Caki2 (cell line): ENCODE data around the gene CD151. TPM values are rescaled to one million over a fixed set of nuclear protein-coding genes. Genes with fewer than 3 reads are reported as not detected.

Experiments
- DNase-seq: peaks from one replicate; pipeline ENCODE4 v3.0.0-alpha.2; 2015; ENCODE audit warnings: low read depth
- in situ Hi-C: cut with HindIII; loops from 2 replicates; pipeline ENCODE4 v1.10.0; 2016; ENCODE audit warnings: low sequenced_read_pairs, low pct_unique_long_range_greater_than_20kb, mixed read lengths
- total RNA-seq: library from RNA; depleted of rRNA; stranded (reverse); fragments of >200 nt; shearing (Covaris generic); gene quantifications from 2 replicates; pipeline ENCODE4 v1.2.3, GENCODE V29; 2014; ENCODE audit warnings: low replicate concordance

CD151 gene
- total RNA-seq, 1 experiment from 2014 or later: 873 TPM

DNA sequence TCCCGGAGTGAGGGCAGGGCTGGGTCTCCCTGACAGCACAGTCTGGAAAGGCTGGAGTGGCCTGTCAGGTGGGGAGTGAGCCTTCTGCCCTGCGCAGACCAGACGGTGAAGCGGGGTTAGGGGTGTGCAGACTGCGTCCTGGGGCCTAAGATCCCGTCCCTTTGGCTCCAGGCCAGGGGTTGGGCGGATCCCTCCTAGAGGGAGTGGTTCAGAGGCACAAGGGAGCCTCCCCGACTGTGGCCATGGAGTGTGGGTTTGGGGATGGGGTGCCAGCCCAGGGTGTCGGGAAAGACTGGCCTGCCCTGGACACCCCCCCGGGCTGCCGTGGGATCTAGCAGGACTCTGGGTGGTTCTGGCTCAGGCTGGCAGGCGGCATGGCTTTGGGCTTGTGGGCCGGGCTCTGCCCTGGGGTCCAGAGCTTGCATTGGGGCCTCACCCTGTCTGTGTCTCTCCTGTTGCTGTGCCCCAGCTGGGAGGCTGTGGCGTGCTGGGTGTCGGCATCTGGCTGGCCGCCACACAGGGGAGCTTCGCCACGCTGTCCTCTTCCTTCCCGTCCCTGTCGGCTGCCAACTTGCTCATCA is 29.4 kb downstream of the CD151 start:
- in situ Hi-C loops: no loop called here
- no peak for DNase-seq

DNA sequence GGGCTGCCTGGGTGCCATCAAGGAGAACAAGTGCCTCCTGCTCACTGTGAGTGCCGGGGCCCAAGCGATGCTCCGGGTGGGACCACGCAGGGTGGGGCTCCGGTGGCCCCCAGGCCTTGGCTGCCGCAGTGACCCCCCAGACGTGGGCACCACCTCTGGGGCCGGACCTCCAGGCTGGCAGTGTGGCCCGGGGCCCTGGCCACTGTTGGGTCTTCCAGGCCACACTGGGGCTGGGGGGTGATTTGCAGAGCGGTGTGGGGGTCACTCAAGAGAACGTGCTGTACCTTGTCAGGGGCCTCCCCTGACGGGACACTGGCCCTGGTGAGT is 29.9 kb downstream of the CD151 start:
- in situ Hi-C loops: no loop called here
- DNase-seq: no peak

DNA sequence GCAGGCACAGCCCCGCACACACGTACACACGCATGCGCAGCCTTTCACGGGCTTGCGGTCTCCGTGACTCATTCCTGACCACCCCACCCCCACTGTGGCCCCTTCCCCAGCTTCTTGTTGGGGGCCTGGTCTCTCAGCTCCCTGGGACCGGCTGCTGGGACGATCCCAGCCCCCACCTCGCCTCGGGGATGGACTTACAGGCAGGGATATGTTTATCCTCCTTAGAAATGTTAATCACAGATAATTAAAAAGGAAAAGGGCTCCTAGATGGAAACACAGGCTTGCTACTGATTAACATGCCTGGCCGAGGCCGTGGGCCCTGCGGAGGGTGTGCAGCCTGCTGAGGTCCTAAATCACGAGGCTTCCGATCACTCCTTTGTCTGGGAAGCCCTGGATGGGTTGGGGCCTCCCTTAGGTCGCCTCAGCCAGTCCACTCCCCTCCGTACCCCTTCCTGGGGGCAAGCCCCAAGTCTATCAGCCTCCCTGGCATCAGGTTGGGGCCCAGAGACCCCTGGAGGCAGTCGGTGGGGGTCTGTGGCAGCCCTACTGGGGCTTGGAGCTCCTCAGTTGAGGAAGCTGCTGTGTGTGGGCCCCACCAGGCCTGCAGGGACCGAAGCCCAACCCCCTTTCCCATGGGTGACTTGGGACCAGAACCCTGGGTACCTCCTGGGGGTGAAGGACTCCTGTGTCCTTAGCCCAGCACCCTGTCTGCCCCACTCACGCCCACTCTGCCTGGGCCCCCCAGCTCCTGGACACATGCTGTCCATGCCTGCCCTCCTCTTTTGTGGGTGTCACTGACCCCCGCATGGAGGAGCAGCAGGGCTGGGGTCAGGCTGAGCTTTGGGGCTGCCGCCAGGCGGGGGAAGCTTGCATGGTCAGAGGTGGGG is 30.5 kb downstream of the CD151 start:
- in situ Hi-C loops: no loop called here
- DNase-seq: no peak

DNA sequence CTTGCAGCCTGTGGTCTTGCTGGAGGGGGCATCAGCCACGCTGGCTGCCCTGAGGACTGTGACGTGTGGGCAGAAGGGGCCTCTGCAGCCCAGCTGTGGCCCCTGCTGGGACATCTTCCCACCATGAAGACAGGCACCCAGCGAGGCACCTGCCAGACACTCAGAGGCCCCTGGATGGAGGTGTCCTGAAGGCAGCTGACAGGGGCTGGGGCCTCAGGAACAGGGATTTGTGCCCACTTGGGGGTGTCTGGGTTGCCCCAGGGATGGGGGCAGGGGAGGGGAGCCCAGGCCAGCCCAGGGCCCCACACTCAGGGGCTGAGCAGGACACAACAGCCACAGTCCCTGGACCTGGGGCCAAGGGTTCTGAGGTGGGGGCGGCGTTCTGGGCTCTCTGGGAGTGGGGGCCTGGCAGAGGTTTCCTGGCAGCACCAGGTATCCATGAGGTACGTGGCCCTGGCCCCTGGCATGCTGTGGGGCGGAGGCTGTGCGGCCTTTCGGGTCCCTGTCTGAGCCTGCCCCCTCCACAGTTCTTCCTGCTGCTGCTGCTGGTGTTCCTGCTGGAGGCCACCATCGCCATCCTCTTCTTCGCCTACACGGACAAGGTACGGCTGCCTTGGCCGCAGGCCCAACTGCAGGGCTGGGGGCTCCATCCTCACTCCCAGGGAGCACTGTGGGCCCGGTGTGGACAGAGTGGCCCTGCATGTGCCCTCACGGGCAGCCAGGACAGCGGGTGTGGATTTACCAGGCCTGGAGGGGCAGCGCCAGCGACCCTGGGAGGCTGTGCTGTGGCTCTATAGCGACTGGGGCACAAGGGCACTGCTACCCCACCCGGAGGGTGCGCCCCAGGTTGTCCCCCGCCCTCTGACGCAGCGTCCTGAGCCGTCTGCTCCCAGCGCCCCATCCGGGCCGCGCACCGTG is 31.4 kb downstream of the CD151 start:
- DNase-seq: no peak
- in situ Hi-C loops: no loop called here

DNA sequence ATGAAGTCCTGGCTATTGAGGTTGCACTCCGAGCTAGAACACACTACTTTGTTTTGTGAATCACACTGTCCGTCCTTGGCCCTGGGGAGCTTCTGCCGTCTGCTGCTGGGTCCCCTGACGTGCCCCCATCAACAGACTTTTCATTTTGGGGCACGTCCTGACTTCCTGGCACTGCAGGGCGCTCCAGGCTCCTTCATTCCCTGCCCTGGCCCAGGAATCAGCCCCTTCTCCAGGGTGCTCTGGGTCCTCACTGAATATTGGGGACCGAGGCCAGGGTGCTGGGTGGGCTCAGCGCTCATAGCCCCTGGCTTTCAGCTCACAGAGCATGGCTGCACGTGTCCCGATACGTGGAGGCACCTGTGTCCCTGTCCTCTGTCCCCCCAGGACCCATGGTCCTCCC is 32.1 kb downstream of the CD151 start:
- DNase-seq: no peak
- in situ Hi-C loops: no loop called here

DNA sequence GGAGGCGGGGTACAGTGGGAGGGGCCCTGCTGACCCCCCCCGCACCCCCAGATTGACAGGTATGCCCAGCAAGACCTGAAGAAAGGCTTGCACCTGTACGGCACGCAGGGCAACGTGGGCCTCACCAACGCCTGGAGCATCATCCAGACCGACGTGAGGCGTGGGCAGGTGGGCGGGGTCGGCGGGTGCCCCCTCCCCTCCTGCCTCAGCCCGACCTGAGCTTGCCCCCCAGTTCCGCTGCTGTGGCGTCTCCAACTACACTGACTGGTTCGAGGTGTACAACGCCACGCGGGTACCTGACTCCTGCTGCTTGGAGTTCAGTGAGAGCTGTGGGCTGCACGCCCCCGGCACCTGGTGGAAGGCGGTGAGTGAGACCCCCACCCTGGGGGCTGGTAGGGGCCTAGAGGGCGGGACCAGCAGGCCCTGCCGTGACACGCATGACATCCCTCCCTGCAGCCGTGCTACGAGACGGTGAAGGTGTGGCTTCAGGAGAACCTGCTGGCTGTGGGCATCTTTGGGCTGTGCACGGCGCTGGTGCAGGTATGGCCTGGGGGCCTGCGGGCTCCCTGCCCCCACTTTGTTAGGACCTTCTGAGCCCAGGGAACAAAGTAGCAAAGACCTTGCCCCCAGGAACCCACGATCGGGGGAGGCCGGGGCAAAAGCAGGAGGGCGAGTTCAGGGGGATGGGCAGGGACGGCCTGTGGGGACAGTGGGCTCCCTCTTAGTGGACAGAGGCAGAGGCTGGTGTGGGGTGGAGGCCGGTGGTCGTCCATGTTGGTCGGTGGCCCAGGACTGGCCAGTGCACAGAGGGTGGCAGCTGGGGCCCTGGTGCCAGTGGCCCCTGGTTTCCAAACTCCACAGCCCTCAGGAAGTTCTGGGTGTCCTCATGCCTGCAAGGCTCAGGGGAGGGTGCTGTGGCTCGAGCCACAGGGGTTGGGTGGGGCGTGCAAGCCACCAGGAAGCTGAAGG is 33.0 kb downstream of the CD151 start:
- in situ Hi-C loops: no loop called here
- DNase-seq: no peak

DNA sequence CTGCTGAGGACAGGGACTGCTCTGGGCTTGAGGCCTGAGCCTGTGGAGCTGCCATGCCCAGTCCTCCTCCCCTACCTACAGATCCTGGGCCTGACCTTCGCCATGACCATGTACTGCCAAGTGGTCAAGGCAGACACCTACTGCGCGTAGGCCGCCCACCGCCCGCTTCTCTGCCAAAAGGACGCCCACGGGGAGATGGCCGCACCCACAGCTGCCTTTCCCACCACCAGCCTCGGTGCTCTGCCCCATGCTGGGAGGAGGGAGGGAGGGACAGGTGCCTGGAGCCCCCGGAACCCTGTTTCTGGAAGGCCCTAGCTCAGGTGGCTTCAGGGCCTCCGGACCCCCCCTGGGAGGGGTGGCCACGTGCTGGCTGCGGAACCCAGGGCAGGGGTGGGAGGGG is 33.7 kb downstream of the CD151 start:
- DNase-seq: no peak
- in situ Hi-C loops: no loop called here

DNA sequence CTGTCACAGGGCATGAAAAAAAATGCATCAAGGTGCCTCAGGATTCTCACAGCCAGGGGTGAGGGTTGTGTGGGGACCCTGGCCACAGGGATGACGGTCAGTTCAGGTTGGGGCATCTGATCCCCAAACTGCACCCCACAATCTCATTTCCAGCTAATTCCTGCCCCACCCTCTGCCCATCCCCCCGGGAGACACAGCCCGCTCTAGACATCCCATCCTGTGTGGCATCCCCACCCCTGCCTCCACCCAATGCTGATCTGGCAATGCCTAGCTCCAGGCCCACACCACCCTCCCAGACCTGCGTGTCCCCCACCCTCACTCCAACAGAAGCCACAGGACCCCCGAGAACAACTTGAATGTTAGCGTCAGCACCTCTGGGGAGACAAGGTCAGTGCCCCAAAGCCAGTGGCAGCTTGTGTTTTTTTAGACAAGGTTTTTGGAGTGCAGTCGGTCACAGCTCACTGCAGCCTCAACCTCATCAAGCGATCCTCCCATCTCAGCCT is 35.2 kb downstream of the CD151 start:
- no peak for DNase-seq
- in situ Hi-C loops: no loop called here

DNA sequence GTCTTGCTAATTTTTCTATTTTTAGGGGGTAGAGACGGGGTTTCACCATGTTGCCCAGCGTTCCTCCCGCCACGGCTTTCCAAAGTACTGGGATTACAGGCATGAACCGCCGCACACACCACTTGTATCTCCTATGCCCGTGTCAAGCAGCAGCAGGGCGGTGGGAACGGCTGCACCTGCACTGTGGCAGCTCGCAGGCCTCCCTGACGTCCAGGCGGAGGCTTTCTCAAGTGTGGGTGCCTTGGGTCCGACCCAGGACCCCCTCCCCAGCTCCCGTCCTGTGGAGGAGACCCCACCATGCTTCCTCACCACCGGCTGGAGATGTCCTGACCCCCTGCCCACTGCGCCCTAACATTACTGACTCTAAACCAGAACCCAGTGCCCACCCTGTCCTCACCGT is 35.6 kb downstream of the CD151 start:
- no peak for DNase-seq
- in situ Hi-C loops: no loop called here

DNA sequence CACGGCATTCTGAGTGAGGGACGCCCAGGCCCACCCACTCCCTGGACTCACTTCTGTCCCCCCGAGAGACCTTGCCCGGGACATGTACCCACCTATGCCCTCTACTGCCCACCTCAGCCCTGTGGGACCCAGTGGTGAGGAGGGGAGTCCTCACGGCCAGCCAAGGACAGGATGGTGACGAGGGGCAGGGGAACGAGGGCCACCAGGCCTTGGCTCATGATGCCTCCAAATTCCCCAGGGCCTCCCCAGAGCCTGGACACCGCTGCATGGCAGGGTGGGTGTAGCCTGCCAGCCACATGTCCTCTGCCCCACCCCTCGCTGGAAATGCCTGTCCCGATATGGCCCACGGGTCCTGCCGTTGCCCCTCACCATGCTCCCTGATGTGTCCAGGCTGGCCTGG is 36.0 kb downstream of the CD151 start:
- in situ Hi-C loops: no loop called here
- DNase-seq: no peak

DNA sequence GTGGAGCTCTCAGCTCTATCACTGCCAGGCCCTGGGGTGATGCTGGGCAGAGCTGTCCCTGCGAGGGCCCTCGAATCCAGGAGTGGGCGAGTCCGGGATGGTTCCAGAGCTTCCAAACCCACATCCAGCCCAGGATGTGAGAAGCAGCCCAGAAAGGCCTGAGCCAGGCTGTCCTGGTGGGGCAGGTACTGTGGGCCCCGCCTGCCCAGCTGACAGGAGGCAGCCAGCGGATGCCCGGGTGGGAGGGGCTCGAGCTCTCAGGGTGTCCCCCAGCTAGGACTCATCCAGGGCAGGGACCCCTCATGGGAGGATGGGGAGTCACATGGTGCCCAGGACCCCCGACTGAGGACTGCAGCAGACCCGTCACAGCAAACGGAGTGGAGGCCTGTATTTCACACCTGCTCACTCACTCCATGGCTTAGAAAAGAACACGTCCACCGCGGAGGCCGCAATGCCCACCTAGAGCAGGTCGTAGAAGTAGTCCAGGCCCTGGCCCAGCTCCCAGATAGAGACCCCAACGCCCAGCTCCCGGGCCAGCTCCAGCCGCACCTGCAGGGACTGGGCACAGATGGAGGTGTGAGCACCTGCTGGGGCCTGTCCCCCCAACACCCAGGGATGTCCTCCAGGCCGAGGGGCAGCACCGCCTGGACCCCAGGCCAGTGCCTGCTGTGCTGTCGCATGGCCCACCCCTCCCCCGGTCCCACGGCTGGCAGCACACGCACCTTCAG is 36.8 kb downstream of the CD151 start:
- no peak for DNase-seq
- in situ Hi-C loops: no loop called here

DNA sequence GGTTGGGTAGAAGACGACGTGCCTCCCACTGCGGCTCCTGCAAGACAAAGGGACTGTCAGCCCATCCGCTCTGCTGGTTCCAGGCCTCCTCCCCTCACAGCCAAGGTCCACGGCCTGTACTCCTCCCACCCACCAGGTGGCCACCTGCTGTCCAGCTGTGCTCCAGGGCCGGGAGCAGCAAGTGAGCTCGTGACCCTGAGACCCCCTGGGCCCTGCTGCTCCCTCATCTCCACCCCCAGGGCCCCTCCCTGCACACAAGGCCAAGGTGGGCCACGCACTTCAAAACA is 37.3 kb downstream of the CD151 start:
- in situ Hi-C loops: no loop called here
- no peak for DNase-seq

DNA sequence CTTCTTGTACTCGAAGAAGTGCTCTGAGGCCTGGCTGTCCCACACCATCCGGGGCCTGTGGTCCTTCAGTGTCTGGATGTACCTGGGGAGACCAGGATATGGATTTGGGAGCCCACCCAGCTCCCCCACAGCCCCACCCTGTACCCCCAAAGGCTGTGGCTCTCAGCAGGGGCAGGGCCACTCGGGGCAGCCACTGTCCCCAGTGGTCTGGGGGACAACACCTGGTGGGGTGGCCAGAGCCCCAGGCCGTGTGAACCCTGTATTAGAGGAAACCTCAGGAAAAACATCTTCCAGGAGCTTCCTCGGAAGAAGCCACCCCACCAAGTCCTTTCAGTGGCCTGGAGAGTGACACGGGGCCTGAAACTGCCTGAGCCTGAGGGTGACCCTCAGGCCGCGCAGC is 37.7 kb downstream of the CD151 start:
- in situ Hi-C loops: no loop called here
- no peak for DNase-seq

DNA sequence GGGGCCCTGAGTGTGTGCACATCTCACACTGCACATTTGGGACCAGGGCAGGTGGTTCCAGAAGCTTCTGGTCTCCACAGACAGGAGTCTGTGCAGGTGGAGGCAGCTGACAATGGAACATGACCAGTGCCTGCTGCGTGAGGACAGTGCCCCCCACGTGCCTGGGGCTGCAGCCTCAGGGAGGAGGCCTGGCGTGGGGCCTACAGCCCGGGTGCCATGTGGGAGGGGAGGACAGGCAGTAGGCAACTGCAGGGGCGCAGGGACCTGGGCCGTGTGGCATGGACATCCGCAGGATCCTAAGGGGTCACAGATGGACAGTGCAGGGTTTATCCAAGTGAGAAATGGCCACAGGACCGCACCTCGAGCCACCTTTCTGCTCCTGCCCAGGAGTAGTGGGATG is 38.7 kb downstream of the CD151 start:
- DNase-seq: no peak
- in situ Hi-C loops: no loop called here

DNA sequence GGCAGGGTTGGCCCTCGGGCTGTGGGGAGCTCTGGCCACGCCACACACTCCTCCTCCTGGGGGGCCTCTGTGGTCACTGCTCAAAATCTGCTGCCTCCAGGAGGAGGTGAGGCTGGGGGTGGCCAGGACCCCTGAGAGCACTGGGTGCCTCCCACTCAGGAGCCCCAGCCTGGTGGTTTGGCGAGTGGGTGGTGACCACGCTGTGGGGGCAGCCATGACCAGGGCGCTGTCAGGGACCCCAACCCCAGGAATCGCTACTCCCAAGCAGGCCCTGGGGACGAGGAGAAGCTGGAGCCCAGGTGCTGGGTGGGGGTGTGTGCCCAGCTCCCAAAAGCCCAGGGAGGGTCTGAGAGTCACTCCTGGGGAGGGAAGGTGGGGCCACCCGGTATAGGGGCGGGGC is 40.0 kb downstream of the CD151 start:
- no peak for DNase-seq
- in situ Hi-C loops: no loop called here

DNA sequence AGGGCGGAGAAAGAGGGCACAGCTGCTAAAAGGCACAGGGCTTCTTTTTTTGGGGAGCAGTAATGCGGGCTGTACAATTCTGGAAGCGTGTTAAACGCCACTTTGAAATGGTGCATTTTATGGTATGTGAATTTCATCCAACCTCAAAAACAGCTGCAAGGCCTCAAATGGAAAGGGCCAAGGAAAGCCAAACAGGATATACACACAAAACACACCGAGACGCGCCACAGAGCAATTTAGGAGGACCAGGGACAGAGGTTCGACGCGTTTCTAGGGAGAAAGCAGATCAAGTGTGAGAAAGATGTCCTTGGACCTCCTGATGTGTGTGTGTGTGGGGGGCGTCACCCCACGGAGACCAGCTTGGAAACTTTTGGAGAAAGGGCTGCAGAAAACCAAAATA is 41.0 kb downstream of the CD151 start:
- in situ Hi-C loops: no loop called here
- DNase-seq: no peak

DNA sequence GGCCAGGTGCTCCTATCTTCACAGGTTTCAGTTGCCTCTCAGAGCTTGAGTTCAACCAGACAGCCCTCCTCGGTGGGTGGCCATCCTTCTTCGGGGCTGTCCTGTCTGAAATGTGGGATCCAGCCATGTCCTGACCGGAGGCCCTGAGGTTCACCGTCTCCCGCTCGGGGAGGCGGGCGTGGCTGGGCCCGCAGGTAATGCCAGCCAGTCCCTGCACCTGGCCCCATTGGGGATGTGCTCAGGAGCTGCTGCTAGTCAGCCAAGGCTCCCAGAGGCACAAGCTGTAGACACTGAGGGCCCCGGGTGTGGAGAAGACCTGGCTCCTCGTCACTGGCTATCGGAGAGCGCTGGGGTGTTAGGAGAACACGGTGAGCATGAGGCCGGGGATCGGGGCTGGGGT is 42.5 kb downstream of the CD151 start:
- in situ Hi-C loops: no loop called here
- DNase-seq: no peak
